IMR-90 (cell line): ENCODE measurements around the gene NPIPB8. TPM values are rescaled to one million over a fixed set of nuclear protein-coding genes. Genes with fewer than 3 reads are reported as not detected.

ENCODE experiments used
- ATAC-seq: fragments of 200-7000 bp; cut with Tn5 transposase; 2 replicates; pipeline ENCODE4 v1.9.1; 2020; ENCODE audit warnings: low read depth, mild to moderate bottlenecking, moderate library complexity
- BruUV-seq: library from RNA; stranded (reverse); fragments of 400-500 nt; replicated peaks from 2 replicates; lab custom pipeline; 2021; lab: Mats Ljungman, UMichigan
- CTCF ChIA-PET: fragments of 300-600 bp; formaldehyde crosslinking; extraction: SDS; loops from one replicate; lab custom pipeline; 2021; ENCODE audit warnings: antibody characterized with exemption; lab: Yijun Ruan, JAX
- POLR2A ChIA-PET: fragments of 300-600 bp; sonication (Branson Sonifier 250); formaldehyde crosslinking; loops from one replicate; lab custom pipeline; 2022; ENCODE audit warnings: antibody characterized with exemption; ENCODE audit not compliant: unreplicated experiment; lab: Charles Lee
- DNase-seq: peaks from one replicate; pipeline ENCODE4 v3.0.0; 2013
- H2AFZ ChIP-seq: replicated peaks from 2 replicates; pipeline ENCODE3; 2013; ENCODE audit warnings: low read length, mild to moderate bottlenecking; ENCODE audit not compliant: poor library complexity
- H2AK5ac ChIP-seq: 2 replicates; pipeline ENCODE4 v1.6.1; 2013; ENCODE audit warnings: low read depth, low read length, inconsistent platforms
- H2AK9ac ChIP-seq: replicated peaks from 2 replicates; pipeline ENCODE3; 2013; ENCODE audit warnings: mild to moderate bottlenecking, low read depth, low read length, moderate library complexity; ENCODE audit not compliant: poor library complexity
- H2BK120ac ChIP-seq: 2 replicates; pipeline ENCODE4 v1.6.1; 2013; ENCODE audit warnings: low read depth, low read length, inconsistent platforms
- H2BK15ac ChIP-seq: 3 replicates; pipeline ENCODE4 v1.6.1; 2013; ENCODE audit warnings: low read depth, low read length, inconsistent platforms
- H2BK20ac ChIP-seq: 2 replicates; pipeline ENCODE4 v1.6.1; 2013; ENCODE audit warnings: low read depth, mild to moderate bottlenecking, inconsistent platforms, low read length, moderate library complexity
- H2BK5ac ChIP-seq: 2 replicates; pipeline ENCODE4 v1.6.1; 2013; ENCODE audit warnings: mild to moderate bottlenecking, low read depth, low read length, inconsistent platforms; ENCODE audit not compliant: poor library complexity, severe bottlenecking
- H3K14ac ChIP-seq: replicated peaks from 2 replicates; pipeline ENCODE4 v1.6.1; 2013; ENCODE audit warnings: low read depth, low read length, inconsistent platforms
- H3K18ac ChIP-seq: 2 replicates; pipeline ENCODE4 v1.6.1; 2013; ENCODE audit warnings: low read depth, low read length, control low read depth
- H3K23ac ChIP-seq: 2 replicates; pipeline ENCODE4 v1.6.1; 2013; ENCODE audit warnings: low read depth, low read length, inconsistent platforms
- H3K27ac ChIP-seq: 2 replicates; pipeline ENCODE4 v1.5.1; 2013; ENCODE audit warnings: mild to moderate bottlenecking, control low read depth, low read length; ENCODE audit not compliant: insufficient read depth
- H3K27me3 ChIP-seq: 2 replicates; pipeline ENCODE4 v1.6.1; 2013; ENCODE audit warnings: low read length; ENCODE audit not compliant: control insufficient read depth, insufficient read depth
- H3K36me3 ChIP-seq: 2 replicates; pipeline ENCODE4 v1.6.1; 2013; ENCODE audit warnings: low read length, mixed read lengths; ENCODE audit not compliant: control insufficient read depth, insufficient read depth
- H3K4ac ChIP-seq: 2 replicates; pipeline ENCODE4 v1.6.1; 2013; ENCODE audit warnings: low read depth, low read length, inconsistent platforms
- H3K4me1 ChIP-seq: 2 replicates; pipeline ENCODE4 v1.6.1; 2013; ENCODE audit warnings: low read length, mixed read lengths; ENCODE audit not compliant: control insufficient read depth, insufficient read depth
- H3K4me2 ChIP-seq: 2 replicates; pipeline ENCODE4 v1.6.1; 2013; ENCODE audit warnings: low read depth, mild to moderate bottlenecking, control low read depth, low read length, moderate library complexity
- H3K4me3 ChIP-seq: 2 replicates; pipeline ENCODE4 v1.5.1; 2013; ENCODE audit warnings: low read depth, mild to moderate bottlenecking, control low read depth, low read length, moderate library complexity; ENCODE audit not compliant: insufficient read depth
- H3K56ac ChIP-seq: 2 replicates; pipeline ENCODE4 v1.6.1; 2013; ENCODE audit warnings: low read length, inconsistent platforms; ENCODE audit not compliant: insufficient read depth; ENCODE audit errors: extremely low read depth
- H3K79me1 ChIP-seq, 2 experiments: 2 replicates each; pipeline ENCODE4 v1.6.1; 2013; ENCODE audit warnings: low read length in 2 of 2, inconsistent platforms in 1 of 2, low read depth in 1 of 2
- H3K9ac ChIP-seq: 2 replicates; pipeline ENCODE4 v1.6.1; 2013; ENCODE audit warnings: low read depth, low read length, control low read depth
- H3K9me1 ChIP-seq: 2 replicates; pipeline ENCODE4 v1.6.1; 2013; ENCODE audit warnings: low read length, inconsistent platforms; ENCODE audit not compliant: insufficient read depth
- H3K9me3 ChIP-seq: 2 replicates; pipeline ENCODE4 v1.6.1; 2013; ENCODE audit warnings: low read length; ENCODE audit not compliant: control insufficient read depth, insufficient read depth
- H4K20me1 ChIP-seq: 2 replicates; pipeline ENCODE4 v1.6.1; 2013; ENCODE audit warnings: low read length, inconsistent platforms; ENCODE audit not compliant: insufficient read depth
- H4K5ac ChIP-seq: 2 replicates; pipeline ENCODE4 v1.6.1; 2013; ENCODE audit warnings: mild to moderate bottlenecking, low read depth, low read length, control low read depth
- H4K8ac ChIP-seq, 2 experiments: 2 replicates each; pipeline ENCODE4 v1.6.1; 2013; ENCODE audit warnings: low read depth in 2 of 2, low read length in 2 of 2, control low read depth in 1 of 2, inconsistent platforms in 1 of 2
- H4K91ac ChIP-seq: 2 replicates; pipeline ENCODE4 v1.6.1; 2013; ENCODE audit warnings: low read depth, low read length, inconsistent platforms; ENCODE audit not compliant: insufficient read depth
- BHLHE40 ChIP-seq: fragments of 150-350 bp; IDR thresholded peaks from 2 replicates; pipeline ENCODE4 v1.6.1; 2016; ENCODE audit warnings: mild to moderate bottlenecking, low read depth, low read length
- CEBPB ChIP-seq: IDR thresholded peaks from 2 replicates; pipeline ENCODE4 v1.6.1; 2012; ENCODE audit warnings: low read depth, low read length, improper control_type of control experiment
- CHD1 ChIP-seq: IDR thresholded peaks from 2 replicates; pipeline ENCODE4 v1.6.1; 2012; ENCODE audit warnings: low read depth, low read length, improper control_type of control experiment
- CTCF ChIP-seq: conservative IDR thresholded peaks from 2 replicates; pipeline ENCODE4 v1.5.1; 2012; ENCODE audit warnings: mild to moderate bottlenecking, low read depth, low read length, improper control_type of control experiment
- FOS ChIP-seq: fragments of 150-350 bp; IDR thresholded peaks from 2 replicates; pipeline ENCODE4 v1.6.1; 2016; ENCODE audit warnings: low read depth, low read length
- MAZ ChIP-seq: IDR thresholded peaks from 2 replicates; pipeline ENCODE4 v1.6.1; 2012; ENCODE audit warnings: low read depth, mild to moderate bottlenecking, low read length, improper control_type of control experiment, moderate library complexity, borderline replicate concordance
- MXI1 ChIP-seq: IDR thresholded peaks from 2 replicates; pipeline ENCODE4 v1.6.1; 2012; ENCODE audit warnings: low read depth, mild to moderate bottlenecking, low read length, moderate library complexity, borderline replicate concordance
- NFE2L2 ChIP-seq: fragments of 150-350 bp; IDR thresholded peaks from 2 replicates; pipeline ENCODE4 v1.6.1; 2016; ENCODE audit warnings: low read depth, mild to moderate bottlenecking, low read length
- POLR2A ChIP-seq: IDR thresholded peaks from 2 replicates; pipeline ENCODE4 v1.6.1; 2012; ENCODE audit warnings: mild to moderate bottlenecking, low read depth, low read length
- RAD21 ChIP-seq: IDR thresholded peaks from 2 replicates; pipeline ENCODE4 v1.6.1; 2012; ENCODE audit warnings: low read length, improper control_type of control experiment
- RCOR1 ChIP-seq: IDR thresholded peaks from 2 replicates; pipeline ENCODE4 v1.6.1; 2012; ENCODE audit warnings: mild to moderate bottlenecking, low read length, improper control_type of control experiment; ENCODE audit not compliant: insufficient replicate concordance
- RFX5 ChIP-seq: IDR thresholded peaks from 2 replicates; pipeline ENCODE4 v1.8.0; 2012; ENCODE audit warnings: low read depth, mild to moderate bottlenecking, low read length, moderate library complexity
- SMC3 ChIP-seq: fragments of 150-350 bp; IDR thresholded peaks from 2 replicates; pipeline ENCODE4 v1.6.1; 2016; ENCODE audit warnings: low read depth, mild to moderate bottlenecking, antibody characterized with exemption, low read length, moderate library complexity
- USF2 ChIP-seq: fragments of 150-350 bp; IDR thresholded peaks from 2 replicates; pipeline ENCODE4 v1.6.1; 2017; ENCODE audit warnings: mild to moderate bottlenecking, antibody characterized with exemption, low read length, low read depth
- WGBS, 2 experiments: methylation state at CpG; one replicate each; pipeline versions ENCODE4 v1.1.5 to v1.1.7; 2013; ENCODE audit warnings: missing lambda C conversion rate in 2 of 2; ENCODE audit not compliant: insufficient read length in 1 of 2; ENCODE audit errors: extremely low coverage in 2 of 2; 5-methylcytosine and 5-hydroxymethylcytosine counted together
- dilution Hi-C: fragments of 300-500 bp; cut with HindIII; formaldehyde crosslinking; loops from one replicate; pipeline ENCODE4 v1.14.3; 2018; ENCODE audit warnings: low sequenced_read_pairs; ENCODE audit not compliant: unreplicated experiment
- in situ Hi-C: fragments of 300-500 bp; cut with MboI; formaldehyde crosslinking; loops from 3 replicates; pipeline ENCODE4 v1.14.3; 2019; ENCODE audit warnings: low sequenced_read_pairs, inconsistent platforms, mixed read lengths
- intact Hi-C: fragments of 100-400 bp; cut with micrococcal nuclease; formaldehyde crosslinking; loops from 2 replicates; pipeline ENCODE4 v1.10.0; 2022
- polyA plus RNA-seq, 3 experiments: library from polyadenylated mRNA; depleted of rRNA; stranded (reverse); fragments of >200 nt; gene quantifications; 2 replicates each; pipeline ENCODE4 v1.2.3, GENCODE V29; 2012; ENCODE audit warnings: low replicate concordance in 1 of 3
- total RNA-seq: library from RNA; depleted of rRNA; stranded (reverse); fragments of >200 nt; gene quantifications from 2 replicates; pipeline ENCODE4 v1.2.3, GENCODE V29; 2012

The NPIPB8 gene
- total and polyA plus RNA-seq, 2 of the 4 experiments (the other 2 are of a cell fraction) = not detected

DNA sequence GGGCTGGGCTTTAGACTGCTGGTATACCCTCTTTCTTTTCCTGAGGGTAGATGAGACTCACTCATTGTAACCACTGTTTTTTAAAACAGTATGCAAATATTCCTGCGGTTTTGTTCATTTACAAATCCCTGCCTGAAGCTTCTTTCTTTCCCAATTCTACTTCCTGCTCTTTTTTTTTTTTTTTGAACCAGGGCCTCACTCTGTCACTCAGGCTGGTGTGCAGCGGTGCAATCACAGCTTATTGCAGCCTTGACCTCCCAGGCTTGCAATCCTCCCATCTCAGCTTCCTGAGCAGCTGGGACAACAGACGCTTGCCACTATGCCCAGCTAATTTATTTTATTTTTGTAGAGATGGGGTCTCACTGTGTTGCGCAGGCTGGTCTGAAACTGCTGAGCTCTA, 20.0 kb upstream of the NPIPB8 start:
- Histone ChIP-seq H3K4me1 (no peaks in the 10 kb centered on the region), H3K9me1 (no peaks in the 10 kb centered on the region), H4K8ac (no peak overlapping the region), H3K4me3 (no peak overlapping the region), H3K14ac (no peak overlapping the region), H2AFZ (no peak overlapping the region), H2BK5ac (no peak overlapping the region), H3K23ac (no peak overlapping the region), H4K91ac (no peak overlapping the region), H2AK5ac (no peak overlapping the region), H2BK120ac (no peak overlapping the region), H3K9ac (no peak overlapping the region), H3K9me3 (no peaks in the 10 kb centered on the region), H3K27me3 (peaks cover 14% of the 10 kb centered on the region; the same call in 1 of the 2 replicates), H3K4ac (no peak overlapping the region), H3K79me1 (no peaks in the 10 kb centered on the region), H3K18ac (no peak overlapping the region), H2AK9ac (no peak overlapping the region), H3K4me2 (no peak overlapping the region), H3K27ac (no peak overlapping the region), H2BK20ac (no peak overlapping the region), H4K20me1 (no peaks in the 10 kb centered on the region), H2BK15ac (no peak overlapping the region), H3K56ac (no peak overlapping the region), H3K36me3 (no peaks in the 10 kb centered on the region), H4K5ac (no peak overlapping the region)
- dilution Hi-C loops (no loop called here), in situ Hi-C loops (loop anchor here (10.0 kb wide), 1 partner anchor 343 kb away; no protein-coding TSS in a partner anchor), intact Hi-C loops (loop anchor here (5.0 kb wide), 2 partner anchors 81 to 341 kb away; partner anchors contain the start of gene NUPR1)
- no CpG with 5 or more reads among the region's 4 CpGs for WGBS, 2 experiments
- POLR2A ChIA-PET = no interaction called here
- CTCF ChIA-PET = interaction anchor here (0.6 kb wide), 1 partner anchor 290 kb away, joined by 3 read pairs; no protein-coding TSS in a partner anchor
- TF ChIP-seq CTCF (no peak), NFE2L2 (no peak), USF2 (no peak), RAD21 (no peak), BHLHE40 (no peak), RCOR1 (no peak), CHD1 (no peak), POLR2A (no peak), RFX5 (no peak), FOS (no peak), MXI1 (no peak), MAZ (no peak), CEBPB (no peak), SMC3 (no peak)
- BruUV-seq = no TSS peak
- ATAC-seq (no peak), DNase-seq (no peak)
